Measurements from ENCODE around the gene C1orf105.

Gene C1orf105

DNA sequence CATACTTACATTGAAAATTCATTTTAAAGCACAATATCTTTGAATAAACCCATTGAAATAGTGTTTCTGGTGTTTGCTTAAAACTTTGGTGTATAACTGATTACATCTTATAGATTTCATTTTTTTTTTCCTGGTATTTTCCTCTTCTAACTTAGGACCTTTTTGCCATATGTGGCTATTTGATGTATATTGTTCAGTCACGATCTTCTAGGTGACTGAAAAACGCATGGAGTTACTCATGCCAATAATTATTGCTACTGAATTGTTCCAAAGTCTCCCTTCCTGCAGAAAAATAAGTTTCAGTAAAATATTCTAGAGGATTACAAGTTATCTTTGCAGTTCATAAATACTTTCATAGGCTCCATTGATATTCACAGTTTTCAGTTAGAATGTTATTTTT, 22.9 kb upstream of the C1orf105 start:
- no peak for DNase-seq

DNA sequence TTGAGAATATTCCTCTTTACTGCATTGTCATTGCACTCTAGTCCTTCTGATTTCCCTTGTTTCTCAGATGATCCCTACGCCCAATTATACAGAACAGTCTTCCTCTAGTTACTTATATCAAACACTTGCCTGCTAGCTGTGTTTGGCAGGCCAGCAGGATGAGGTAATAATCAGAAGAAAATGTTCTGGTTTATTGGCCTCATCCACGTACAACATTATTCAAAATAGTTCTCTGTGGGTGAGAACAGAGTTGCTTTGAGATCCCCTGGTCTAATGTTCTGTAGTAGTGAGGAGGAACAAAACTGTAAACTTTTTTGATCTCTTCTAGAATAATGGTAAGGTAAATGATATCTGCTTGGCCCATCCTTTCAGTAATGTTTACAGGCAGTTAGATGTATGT, 22.3 kb upstream of the C1orf105 start:
- no peak for DNase-seq

DNA sequence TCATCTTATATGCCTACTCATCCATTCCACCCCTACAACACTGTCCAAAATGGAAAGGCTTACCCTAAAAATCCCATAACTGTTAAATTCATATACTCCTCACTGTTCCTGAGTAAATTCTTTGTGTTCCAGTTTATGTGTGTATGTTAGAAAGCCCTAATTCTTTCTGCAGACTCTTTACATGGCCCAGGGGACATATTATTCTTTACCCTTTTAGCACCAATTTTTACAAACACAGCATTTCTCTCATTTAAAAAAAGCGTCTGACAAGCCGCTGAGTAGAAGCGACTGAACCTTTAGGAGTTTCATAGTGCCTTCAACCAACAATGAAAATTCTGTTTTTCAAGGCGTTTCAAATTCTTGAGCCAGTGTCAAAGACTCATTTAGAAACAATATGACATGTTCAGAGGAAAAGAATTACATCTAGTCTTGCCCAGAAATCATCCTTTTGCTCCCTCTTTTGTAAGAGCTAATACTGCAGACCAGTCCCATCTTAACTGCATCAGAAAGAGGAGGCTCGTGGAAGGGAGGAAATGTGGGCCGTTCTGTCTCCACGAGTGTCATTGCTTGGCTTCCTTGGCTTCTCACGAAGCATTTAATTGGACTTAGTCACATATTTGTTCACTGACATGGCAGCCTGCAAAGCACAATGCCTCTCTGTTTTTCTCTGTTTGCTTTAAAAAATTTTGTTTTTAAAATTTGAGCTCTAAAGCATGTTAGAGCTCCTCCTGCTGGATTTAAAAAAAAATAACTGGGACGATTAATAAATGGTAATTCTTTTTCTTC, 21.3 kb upstream of the C1orf105 start:
- peak; percentile 52 for DNase-seq

DNA sequence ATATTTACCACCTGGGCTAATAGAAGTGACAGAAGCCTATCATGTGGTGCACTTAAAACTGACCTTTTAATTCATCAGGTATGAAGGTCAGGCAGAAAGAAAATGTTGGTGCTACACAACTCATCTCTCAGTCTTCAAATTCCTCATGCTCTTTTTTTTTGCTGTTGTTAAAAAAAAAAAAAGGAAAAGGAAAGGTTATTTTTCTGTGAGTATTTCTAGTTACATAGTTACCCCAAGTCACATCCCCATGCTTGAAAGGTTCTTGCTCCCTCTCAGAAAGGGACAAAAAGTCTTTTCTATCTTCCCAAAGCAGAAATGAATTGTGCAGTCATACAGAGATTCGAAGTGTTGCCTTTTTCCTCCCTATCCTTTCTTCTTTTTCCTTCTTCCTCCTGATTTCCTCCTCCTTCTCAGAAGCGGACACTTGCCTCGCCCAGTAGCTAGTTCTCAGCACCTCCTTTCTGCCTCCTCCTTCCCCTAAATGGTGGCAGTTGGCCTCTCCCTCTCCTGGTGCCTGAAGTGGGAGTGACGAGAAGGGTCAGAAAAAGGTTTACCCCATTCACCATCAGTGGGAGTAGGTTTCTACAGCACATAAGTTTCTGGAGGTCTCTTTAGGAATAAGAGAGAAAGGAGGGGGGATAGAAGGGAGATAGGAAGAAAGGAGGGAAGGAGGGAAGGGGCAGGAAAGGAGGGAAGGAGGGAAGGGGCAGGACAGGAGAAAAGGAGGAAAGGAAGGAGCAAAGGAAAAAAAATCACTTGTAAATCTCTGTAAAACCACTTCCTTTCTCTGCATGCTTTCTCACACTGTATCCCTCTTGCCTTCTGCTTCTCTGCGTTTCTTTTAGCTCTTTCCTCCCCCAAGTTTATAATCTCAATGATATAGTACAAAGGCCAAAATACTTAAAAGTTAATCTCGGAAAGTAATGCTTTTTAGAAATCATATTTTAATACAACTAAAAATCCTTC, 20.4 kb upstream of the C1orf105 start:
- DNase-seq, result no peak

DNA sequence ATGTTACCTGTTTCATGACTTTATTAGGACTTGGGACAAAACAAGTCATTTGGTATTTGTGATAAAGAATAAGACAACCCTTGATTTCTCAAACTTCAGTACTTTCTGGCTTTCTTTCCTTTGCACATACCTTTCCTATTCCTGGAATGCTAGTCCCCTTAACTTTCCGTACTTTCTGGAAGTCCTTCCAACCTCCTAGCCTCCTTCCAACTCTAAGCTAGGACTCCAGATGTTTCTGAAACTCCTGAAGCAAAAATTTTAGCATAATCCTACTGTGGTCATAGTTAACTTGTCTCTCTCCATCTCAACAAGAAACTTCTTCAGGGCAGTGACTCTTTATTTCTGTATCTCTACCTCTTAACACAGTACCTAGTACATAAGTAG, 19.8 kb upstream of the C1orf105 start:
- no peak for DNase-seq

DNA sequence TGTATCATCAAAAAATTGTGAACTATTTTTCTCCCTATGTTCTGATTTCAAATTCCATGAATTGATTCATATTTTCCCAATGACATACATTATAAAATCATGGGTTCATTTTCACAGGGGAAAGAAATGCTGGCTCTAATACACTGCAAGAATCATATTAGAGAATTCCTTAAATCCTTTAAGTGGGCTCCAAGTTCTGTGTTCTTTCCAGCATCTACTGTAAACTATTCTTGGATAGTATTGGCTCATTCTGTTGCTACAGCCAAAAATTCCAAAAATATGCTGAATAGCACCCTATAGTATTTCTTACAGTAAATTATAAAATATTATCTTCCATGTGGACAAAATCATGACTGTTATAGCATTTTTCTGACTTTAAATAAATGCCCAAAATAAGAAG, 19.0 kb upstream of the C1orf105 start:
- no peak for DNase-seq

DNA sequence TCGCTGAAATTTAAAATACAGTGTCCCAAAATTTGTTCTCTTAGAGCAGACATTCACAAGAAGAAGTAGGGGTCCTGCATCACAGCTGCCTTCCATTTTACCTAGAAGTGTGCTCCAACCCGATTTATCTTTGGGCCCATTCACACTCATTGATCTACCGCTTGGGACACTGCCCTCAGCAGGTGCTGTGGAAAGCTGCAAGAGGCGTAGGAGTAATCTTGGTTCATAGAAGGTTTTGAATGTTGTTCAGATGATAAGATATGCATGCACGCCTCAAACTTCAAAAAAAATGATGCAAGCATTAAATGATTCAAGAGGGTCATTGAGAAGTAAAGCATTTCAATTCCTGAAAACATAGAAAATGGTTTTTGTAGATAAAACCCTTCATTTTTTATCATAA, 18.6 kb upstream of the C1orf105 start:
- DNase-seq, result no peak

DNA sequence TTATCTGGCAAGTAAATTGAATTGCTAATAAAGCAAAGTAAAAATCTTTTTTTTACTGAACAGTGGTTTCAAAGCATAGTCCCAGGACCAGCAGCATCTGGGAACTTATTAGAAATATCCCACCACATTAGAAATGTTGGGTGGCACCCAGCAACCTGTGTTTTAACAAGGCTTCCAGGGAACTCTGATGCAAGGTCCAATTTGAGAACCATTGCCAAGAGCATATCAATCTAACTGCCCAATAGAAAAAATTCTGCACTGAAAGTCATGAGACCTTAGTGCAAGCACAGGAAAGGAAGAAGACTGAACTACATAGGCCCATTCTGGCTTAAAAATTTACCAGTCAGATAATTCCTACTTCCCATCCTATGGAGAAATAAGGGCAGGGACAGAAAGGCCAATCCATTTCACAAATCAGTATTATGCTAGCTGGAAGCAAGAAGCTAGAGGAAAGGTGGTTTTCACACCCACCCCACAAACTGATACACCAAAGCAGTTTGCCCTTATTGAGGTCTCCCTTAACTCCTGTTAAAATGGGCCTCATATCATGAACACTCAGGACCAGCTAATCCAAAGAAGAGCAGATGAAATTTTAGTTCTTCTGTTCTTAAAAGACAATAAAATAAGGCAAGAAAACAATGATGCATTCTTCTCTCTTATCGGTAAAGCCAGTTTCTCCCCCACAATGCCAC, 17.5 kb upstream of the C1orf105 start:
- DNase-seq, result no peak

DNA sequence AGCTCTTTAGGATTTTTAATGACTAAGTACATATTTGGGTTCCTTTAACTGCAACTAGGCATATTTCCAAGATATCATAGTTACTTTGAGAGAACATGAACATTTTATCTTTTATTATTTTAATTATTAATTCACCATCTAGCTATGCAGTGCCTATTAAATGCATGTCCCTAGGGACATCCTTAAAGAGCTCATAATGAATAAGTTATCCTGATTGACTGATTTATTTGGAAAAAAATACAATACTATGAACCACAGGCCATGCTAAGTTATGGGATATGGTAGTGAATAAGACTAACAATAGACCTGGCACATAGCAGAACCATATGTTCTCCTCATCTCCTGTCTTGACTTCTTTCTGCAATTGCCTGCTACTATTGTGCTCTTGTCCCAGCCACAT, 16.4 kb upstream of the C1orf105 start:
- no peak for DNase-seq

DNA sequence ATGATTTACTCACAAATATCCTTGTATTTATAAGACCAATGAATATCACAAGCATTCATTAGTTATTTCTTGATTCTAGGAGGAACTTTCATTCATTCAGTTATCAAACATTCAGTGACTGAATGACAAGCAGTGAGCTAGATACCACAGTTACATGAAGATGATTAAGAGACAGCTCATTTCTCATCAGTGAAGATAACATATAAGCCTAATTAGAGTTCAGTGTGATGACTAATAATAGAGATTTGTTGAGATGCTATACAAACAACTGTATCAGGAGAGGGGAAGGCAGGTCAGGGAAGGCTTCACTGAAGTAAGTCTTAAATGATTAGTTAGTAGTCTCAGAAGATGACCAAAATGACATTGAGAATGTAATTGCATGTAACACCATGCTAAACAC, 14.6 kb upstream of the C1orf105 start:
- no peak for DNase-seq

DNA sequence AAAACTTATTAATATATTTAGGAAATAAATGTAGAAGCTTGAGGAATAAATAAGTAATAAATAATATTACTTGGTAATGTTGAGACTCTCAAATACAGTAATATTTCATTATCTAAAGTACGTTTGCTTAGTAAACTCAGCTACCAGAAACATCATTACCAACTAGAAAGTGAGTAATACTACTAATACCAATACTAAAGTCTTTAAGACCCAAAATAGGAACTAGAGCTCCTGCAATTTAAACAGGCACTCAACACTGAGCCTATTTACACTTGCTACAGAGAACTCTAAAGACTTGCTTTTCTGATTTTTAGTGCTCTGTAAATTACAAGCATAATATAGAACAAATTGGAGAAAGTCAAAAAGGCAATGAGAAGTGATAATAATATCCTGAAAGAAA, 13.5 kb upstream of the C1orf105 start:
- DNase-seq, result no peak

DNA sequence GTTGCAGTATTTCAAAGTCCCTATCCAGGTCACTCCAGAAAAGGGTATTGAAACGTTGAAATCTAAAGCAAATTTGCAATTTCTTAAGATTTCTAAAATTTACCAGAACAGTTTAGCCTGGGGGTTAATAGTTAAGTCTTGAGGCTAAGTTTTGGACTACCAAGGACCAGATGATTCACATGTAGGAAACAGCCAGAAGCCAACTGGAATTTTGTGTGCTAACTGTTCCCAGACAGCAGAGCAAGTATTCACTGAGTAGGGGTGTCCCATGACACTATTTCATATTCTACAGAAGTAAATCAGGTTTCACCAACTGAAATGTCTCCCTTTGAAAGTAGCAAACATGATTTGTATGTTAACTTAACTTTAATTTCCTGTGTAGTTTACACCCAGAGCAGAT, 11.5 kb upstream of the C1orf105 start:
- no peak for DNase-seq

DNA sequence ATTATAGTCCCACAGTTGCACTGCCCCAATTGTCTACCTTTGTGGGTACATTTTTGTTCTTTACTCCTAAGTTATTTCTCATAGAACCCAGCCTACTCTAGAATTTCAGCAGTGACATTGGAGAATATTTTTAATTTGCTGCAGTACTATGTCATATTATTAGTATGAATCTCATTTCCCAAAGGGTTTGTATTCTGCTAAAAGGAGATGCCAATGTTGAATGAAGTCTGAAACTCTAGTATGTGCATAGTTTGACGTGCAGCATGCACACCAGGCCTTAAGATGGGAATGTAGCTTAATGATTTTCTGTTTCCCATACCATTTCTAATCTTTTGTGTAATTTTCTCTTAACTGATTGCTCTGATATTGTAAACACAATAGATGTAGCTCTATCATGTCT, 10.5 kb upstream of the C1orf105 start:
- DNase-seq, result no peak

DNA sequence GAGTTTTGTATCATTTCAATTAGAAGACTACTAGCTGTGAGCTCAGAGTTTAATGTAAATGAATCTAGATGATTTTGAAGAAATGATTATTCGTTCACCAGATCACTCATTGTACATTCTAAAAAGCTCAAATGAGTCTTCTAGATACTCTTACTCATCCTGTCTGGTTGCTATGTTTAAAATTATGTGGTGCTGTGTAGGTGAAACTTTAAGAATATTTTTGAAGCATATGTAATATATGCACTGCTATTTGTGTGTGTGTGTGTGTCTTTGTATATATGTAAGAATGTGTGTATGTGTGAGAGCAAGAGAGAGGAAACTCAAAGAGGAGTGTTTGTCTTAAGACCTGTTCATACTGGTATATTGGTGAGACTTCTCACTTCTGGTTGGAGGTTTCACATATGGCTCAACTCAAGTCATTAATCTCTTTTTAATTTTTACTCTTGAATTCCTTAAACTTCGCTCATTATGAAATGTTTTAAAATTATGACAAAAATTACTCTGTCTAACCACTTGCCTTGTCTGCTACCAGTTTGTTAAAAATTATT, 8.6 kb upstream of the C1orf105 start:
- no peak for DNase-seq

DNA sequence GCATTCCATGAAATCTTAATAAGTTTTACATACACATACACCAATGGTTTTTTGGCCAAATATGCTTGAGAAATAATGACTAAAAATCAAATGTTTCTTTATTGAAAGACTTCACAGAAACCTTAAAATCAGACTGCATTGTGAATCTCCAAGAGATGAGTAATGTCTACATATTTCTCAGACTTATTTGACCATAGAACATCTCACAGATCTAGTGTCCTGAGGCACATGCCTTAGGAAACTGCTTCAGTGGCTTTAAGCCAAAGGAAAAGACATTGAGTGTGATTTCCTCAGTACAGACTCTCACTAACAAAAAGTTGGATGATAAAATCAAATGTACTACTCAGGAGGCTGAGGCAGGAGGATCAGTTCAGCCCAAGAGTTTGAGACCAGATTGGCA, 6.2 kb upstream of the C1orf105 start:
- no peak for DNase-seq

DNA sequence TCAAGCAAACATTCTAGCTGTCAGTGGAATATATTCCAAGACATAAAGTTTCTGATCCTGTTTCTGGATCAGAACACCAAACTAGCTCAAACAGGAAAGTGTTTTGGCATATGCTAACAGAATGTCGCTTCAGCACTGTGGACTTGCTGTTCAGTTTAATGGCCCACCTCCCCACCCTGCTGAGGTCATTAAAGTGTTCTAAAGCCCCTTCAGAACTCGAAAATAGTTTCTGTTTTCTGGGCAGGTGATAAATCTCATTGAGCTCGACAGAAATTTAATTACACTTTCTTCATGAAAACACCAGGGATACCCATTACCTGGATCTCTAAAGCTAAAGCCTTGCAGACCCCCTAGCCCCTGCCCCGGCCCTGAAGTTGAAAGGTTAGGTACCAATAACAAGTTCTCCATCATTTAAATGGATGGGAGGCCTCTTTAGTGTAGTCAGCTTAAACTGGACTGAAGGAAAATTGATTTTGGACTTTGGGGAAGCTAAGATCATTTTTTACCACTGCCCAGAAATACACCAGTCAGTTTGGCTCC, 3.9 kb upstream of the C1orf105 start:
- no peak for DNase-seq

DNA sequence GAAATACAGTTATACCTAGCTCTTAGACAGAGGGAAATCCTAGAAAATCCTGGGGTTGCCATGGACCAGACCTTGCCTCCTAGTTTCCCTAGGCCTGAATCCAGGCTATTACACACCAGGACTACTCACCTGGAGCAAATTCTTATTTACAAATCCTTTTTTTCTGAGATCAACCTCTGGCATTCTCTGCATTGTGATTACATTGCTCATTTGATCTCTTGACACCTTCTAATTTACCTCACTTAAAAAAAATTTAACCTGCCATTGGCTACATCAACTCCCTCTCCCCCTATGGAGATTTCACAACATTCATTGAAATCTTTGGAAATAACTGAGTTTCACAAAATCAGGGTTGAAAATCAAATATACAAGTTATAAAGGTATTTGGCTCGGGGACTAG, 2.9 kb upstream of the C1orf105 start:
- no peak for DNase-seq

DNA sequence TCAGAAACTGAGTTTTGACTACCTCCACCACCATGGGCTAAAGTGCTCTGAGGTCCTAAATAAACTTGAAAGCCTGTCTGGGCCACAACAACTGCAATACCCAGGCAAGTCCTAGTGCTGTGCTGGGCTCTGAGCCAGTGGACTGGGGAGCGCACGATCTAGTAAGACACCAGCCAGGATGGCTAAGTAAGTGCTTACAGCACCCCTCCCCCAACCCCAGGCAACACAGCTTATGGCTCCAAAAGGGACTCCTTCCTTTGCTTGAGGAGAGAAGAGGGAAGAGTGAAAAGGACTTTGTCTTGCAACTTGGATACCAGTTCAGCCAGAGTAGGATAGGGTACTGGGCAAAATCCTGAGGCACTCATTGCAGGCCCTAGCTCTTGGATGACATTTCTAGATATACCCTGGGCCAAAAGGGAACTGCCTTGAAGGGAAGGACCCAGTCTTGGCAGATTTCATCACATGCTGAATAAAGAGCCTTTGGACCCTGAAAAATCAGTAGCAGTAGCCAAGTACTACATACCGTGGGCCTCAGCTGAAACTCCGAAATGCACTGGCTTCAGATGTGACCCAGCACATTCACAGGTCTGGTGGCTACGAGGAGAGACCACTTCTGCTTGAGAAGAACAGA, 1.6 kb downstream of the C1orf105 start:
- DNase-seq, result no peak

DNA sequence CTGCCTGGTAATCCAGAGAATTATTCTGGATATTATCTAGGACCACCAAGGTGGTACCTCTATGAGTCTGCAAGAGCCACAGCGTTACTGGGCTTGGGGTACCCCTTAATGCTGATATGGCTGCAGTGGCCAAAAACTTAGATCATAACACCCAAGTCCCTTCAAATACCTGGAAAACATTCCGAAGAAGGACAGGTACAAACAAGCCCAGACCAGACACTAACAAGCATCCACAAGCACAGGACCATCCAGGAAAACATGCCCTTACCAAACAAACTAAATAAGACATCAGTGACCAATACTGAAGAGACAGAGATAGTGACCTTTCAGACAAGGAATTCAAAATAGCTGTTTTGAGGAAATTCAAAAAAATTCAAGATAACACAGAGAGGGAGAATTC, 2.9 kb downstream of the C1orf105 start:
- no peak for DNase-seq

DNA sequence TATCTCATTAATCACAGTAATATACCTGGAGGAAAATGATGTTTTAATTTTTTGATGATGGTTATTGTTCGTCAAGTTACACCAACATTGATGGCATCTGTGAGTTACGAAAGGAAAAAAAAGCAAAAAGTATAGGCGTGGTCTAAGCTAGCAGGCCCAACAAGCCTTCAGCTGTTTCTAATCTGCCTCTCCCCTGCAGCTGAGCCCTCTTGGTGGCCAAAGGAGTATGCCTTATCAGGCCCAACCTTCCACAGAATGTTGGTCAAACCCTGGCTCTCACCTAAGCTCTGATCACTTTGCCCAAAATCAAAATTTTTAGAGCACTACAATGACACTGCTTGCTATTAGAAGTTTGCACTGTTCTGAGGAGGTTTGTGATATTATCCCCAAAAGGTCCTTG, 4.9 kb downstream of the C1orf105 start:
- no peak for DNase-seq

DNA sequence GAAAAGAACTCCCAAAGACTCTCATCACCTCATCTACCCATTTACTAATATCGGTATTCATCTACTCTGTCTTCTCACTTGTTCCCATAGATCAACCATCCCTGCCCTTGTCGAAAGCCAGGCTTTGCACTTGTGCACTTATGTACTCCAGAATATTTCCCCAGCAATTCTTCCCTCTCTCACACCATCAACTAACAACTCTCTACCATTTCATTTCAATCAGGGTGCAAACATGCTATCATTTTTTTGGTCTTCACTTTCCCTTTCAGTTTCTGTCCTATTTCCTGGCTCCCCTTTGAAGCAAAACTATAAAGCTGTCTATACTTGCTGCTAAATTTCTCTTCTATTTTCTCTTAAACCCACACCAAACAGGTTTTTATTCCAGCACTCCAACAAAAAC, 6.7 kb downstream of the C1orf105 start:
- DNase-seq, result no peak

DNA sequence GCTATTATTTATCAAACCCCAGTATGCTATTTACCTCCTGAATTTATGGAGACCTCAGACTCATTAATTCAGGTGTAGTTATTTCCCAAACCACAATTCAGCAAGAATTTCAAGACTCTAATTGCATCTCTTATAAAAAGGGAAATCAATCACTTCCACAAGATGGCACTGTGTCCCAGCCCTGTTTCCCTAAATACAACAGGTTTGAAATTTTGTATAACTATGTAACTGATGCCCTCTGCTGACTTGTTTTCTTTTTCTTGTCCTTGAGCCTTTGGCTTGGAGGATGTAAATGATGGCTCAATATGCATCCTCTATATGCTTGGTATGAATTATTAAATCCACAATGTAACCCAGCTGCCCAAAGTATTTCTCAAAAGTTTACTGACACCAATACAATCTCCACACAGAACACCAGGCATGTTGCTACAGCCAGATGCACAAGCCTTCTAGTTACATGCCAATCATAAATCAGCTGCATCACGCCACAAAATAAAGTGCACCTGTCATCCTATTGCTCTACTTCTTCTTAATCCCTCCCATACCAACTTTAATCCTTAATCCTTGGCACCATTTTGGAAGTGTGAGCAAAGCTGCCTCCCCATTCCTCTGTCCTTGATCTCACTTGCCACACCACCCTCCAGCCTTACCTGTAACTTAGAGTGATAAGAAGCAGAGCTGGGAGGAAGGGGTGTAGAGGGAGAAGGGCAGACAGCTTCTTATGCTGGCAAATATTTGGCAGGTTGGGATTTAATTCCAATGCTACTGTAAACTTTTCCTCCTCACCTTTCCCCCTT, 9.0 kb downstream of the C1orf105 start:
- peak; percentile 23 for DNase-seq

Measured in NCI-H2227 treated with DMSO at 0.1 percent for 48 hours (cell line).